ENCODE data around the gene PEX19.

PEX19 gene

GRCh38 chr1:160239582-160240299, 45.2 kb downstream of the PEX19 start:
- DNase-seq (ENCODE audit: low spot score) = no peak

- DNase-seq (ENCODE audit: low spot score) = no peak
Measured at GRCh38 chr1:160238408-160238807, 46.5 kb downstream of the PEX19 start.

GRCh38 chr1:160237558-160237957, 47.4 kb downstream of the PEX19 start:
- no peak for DNase-seq (ENCODE audit: low spot score)

GRCh38 chr1:160236806-160237205, 48.1 kb downstream of the PEX19 start:
- DNase-seq (ENCODE audit: low spot score) = no peak

GRCh38 chr1:160232911-160233310, 52.0 kb downstream of the PEX19 start:
- DNase-seq (ENCODE audit: low spot score) = no peak

- DNase-seq (ENCODE audit: low spot score) = no peak
Measured at GRCh38 chr1:160228431-160228830, 56.5 kb downstream of the PEX19 start.

GRCh38 chr1:160227561-160227960, 57.4 kb downstream of the PEX19 start:
- no peak for DNase-seq (ENCODE audit: low spot score)

GRCh38 chr1:160227034-160227433, 57.9 kb downstream of the PEX19 start:
- DNase-seq (ENCODE audit: low spot score) = no peak

Small RNAs within 50 kb of the gene (small RNA-seq; reads per million reads assigned to genes)
- gene RF00019 = 0 reads per million in 2 experiments

All from SK-N-DZ (cell line).